ENCODE measurements around the gene IGFBP2. TPM values are rescaled to one million over a fixed set of nuclear protein-coding genes. Genes with fewer than 3 reads are reported as not detected.

IGFBP2 gene
- total RNA-seq, 1 experiment from 2014 or later, result 363 TPM

GRCh38 chr2:216696321-216696720 is 63.1 kb downstream of the IGFBP2 start:
- DNase-seq, result no peak
- Histone ChIP-seq H3T11ph (ENCODE audit: low read length) (no peak overlapping the region), H3K23me2 (ENCODE audit: insufficient read length, low read depth, low read length, poor library complexity, severe bottlenecking) (peaks cover 31% of the 10 kb centered on the region)

More at GRCh38 chr2:216696321-216696720, 63.1 kb downstream of the IGFBP2 start:
- Mint-ChIP-seq H3K36me3 (ENCODE audit: insufficient read depth in 1 of 3, low read depth in 3 of 3) (no peaks in the 10 kb centered on the region), H3K4me3 (peak overlapping the region in 1 of 2 experiments; percentile 89; a peak in 2 of 5 replicates), H3K27ac (no peak overlapping the region), H3K4me1 (peaks cover 31 to 40% of the 10 kb centered on the region in 2 experiments), H3K27me3 (ENCODE audit: low read depth) (peaks cover 66% of the 10 kb centered on the region), H3K9me3 (no peaks in the 10 kb centered on the region; a peak in 2 of 5 replicates)
- Histone ChIP-seq H2BK5ac (ENCODE audit: insufficient read length, low read length) (no peak overlapping the region), H4K5ac (ENCODE audit: insufficient read length, low read depth, low read length) (no peak overlapping the region), H3K4ac (ENCODE audit: low read depth, low read length) (no peak overlapping the region), H2AK5ac (ENCODE audit: insufficient read length, low read length) (no peak overlapping the region), H2BK15ac (ENCODE audit: low read depth, low read length) (no peak overlapping the region), H4K8ac (replicated peaks; ENCODE audit: insufficient read length, low read depth, low read length) (no peak overlapping the region), H4K91ac (ENCODE audit: insufficient read length, low read depth, low read length) (no peak overlapping the region), H2BK120ac (ENCODE audit: low read depth, low read length, poor library complexity, severe bottlenecking) (no peak overlapping the region), H3K9me3 (ENCODE audit: control insufficient read depth, low read depth, low read length) (no peaks in the 10 kb centered on the region), H2BK20ac (ENCODE audit: low read depth, low read length, poor library complexity, severe bottlenecking) (no peak overlapping the region), H3K56ac (ENCODE audit: insufficient read length, low read depth, low read length) (no peak overlapping the region), H3K23ac (ENCODE audit: insufficient read length, low read depth, low read length) (no peak overlapping the region), H2BK12ac (ENCODE audit: insufficient read length, low read depth, low read length) (no peak overlapping the region), H3K79me1 (ENCODE audit: insufficient read depth, low read depth, low read length, poor library complexity, severe bottlenecking) (no peaks in the 10 kb centered on the region), H3K18ac (ENCODE audit: insufficient read length, low read depth, low read length) (no peak overlapping the region), H2AFZ (ENCODE audit: low read length) (no peak overlapping the region), H3K9ac (ENCODE audit: extremely low read depth, insufficient read length, low read length) (no peak overlapping the region), H3K14ac (ENCODE audit: insufficient read depth, low read length) (no peak overlapping the region), H3K4me1 (ENCODE audit: insufficient read depth, low read length) (no peaks in the 10 kb centered on the region), H3K27me3 (ENCODE audit: insufficient read depth, low read length) (peaks cover 1% of the 10 kb centered on the region; the same call in 1 of the 2 replicates), H3K4me2 (ENCODE audit: insufficient read depth, insufficient read length, low read length) (no peak overlapping the region), H4K20me1 (ENCODE audit: control insufficient read depth, insufficient read depth, insufficient read length) (no peaks in the 10 kb centered on the region), H3K79me2 (ENCODE audit: insufficient read depth, low read length) (no peaks in the 10 kb centered on the region), H3K27ac (ENCODE audit: insufficient read length, low read depth, low read length) (no peak overlapping the region)
- no CpG with 5 or more reads among the region's 1 CpG for WGBS (ENCODE audit: extremely low coverage, insufficient read length, low lambda C conversion rate)
- no peak for TF ChIP-seq CTCF (conservative IDR thresholded peaks at IDR 0.05)
